Stimulated activated CD8-positive, alpha-beta memory T cell treated with anti-CD3 and anti-CD28 coated beads, Interleukin-15, amount 100 ng/mL, for 4 hours (primary cell): ENCODE measurements around the gene LSAMP.

Source experiments
- DNase-seq, 2 donors: peaks; one replicate each; pipeline ENCODE4 v3.0.0-alpha.2; 2020; ENCODE audit warnings: low read depth in 2 of 2

The LSAMP gene

DNA sequence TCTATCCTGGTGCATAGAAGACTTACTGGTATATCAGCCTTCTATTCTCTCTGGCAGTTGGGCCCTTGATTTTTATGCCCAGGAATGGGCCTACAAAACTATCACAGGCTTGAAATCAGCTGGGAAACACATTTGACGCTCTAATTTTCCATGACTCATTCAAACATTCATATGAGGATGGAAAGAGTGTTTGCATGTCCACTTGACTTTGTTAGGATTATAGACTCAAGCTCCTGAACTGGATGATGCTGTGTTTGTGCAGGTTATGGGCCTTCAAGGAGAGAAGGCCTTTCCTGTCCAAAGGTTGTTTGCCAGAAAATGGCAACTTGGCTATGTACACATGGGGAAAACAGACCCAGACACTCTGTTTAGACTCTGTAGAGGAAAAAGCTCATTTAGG lies 602.1 kb downstream of the LSAMP start:
- no peak for DNase-seq

DNA sequence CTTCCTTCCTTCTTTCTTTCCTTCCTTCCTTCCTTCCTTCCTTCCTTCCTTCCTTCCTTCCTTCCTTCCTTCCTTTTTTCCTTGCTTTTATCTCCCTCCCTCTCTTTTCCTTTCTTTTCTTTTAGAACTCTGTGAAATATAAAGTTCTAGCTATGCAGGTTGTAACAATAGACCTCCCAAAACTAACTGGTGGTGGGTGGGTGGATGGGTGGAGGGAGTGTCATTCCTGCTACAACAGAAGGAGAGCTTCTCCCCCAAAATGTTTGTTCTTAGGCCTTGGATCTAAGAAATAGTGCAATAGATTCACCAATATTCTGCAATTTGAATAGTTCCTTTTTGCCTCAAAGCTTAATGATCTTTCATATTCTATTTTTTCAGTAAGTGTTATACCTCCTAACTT lies 606.0 kb downstream of the LSAMP start:
- DNase-seq = no peak

DNA sequence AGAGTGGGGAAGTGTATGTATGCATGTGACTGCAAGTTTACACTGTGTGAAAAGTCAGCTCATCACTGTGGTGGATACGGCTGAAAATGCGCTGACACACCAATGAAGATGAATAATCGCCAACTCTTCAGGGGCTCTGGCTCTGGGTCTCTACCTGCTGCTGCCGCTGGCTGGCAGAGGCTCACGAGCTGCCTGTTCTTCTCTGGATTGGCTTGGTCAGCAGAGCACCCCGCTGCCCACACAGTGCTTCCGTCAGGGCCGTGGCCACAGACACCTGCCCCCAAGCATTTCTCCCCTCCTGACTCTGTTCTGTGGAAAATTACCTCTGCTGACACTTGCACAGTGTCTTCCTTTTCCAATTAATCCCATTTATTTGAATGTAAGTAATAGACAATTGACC lies 606.5 kb downstream of the LSAMP start:
- DNase-seq = no peak

DNA sequence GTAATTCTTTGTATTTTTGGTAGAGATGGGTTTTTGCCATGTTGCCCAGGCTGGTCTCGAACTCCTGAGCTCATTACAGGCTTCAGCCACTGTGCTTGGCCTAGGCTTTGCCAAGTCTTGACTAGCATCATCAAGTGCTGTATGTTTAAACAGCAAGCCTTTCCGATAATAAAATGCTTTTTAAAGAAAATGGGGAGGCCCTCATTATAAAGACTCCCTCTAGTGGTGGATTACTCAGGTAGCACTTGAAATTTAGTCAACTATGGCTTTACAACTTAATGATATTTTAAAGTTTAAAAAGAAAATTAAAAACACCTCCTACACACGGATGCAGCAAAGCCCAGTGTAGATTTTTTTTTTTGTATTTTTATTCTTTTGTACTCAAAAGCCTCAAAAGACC lies 608.3 kb downstream of the LSAMP start:
- DNase-seq = no peak

DNA sequence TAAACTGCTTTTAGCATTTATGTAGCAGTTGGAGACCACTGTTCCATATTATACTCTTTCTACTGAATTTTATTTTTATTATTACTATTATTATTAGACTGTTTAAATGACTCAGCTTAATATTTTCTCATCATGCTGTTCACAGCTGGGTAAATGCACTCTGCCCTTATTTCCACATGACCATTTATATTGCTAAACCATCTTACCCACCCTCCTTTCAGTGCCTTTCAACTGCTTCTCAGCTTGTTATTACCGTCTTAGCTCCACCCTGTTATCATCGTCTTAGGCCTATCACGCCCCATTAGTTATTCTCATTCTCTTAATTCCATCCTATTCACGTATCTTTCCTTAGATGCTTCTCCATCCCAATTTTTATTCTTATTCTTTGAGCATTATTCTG lies 609.3 kb downstream of the LSAMP start:
- no peak for DNase-seq

DNA sequence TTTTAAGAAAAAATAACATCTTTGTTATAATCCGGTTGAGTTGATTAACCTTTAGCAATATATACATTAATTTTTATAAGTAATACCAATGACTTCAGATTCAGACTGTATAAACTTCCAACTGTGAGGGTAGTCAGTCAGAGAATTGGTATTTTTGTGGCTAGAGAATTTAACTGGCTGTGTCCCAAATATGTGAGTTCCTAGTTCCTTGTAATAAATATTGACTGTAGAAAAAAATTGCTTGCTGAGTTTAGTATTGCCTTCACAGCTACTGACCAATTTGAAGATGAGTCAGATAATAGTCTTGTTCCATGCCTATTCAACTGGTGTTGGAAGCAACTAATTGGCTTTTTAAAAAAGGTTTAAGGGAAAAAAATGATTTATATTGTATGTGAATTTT lies 611.2 kb downstream of the LSAMP start:
- DNase-seq = no peak

DNA sequence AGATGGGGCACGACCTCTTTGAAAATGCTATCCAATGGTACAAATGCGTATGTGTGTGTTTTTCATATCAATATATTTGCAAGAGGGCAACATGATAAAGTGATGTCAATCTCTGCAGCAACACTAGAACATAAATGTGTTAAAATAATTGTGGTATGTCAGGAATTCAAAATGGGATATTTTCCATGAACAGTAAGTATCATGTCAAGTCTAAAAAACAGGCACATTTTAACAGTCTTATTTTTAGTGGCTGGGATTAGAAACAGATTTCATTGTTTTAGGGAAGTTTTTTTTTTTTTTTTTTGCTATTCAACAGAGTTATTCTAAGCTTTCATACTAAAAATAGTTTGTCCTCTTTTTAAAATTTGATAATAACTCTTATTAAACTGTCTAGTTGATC lies 612.2 kb downstream of the LSAMP start:
- DNase-seq = no peak

DNA sequence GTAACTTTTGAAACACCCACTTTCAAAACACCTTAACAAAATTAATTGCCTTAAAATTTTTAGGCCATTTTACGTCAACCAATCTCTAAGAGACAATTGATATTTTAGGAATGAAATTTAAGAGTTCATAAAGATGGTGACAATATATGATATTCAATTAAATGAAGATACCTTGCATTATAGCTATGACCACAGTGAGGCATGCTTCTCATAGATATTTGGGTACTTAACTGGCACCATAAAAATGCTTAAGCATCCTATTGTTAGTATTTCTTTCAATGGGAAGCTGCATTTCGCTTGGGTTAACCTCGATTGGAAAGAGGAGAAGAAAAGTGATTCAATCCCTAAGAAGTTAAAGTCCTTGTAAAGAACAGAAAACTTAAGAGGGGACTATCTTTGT lies 613.0 kb downstream of the LSAMP start:
- DNase-seq = no peak

DNA sequence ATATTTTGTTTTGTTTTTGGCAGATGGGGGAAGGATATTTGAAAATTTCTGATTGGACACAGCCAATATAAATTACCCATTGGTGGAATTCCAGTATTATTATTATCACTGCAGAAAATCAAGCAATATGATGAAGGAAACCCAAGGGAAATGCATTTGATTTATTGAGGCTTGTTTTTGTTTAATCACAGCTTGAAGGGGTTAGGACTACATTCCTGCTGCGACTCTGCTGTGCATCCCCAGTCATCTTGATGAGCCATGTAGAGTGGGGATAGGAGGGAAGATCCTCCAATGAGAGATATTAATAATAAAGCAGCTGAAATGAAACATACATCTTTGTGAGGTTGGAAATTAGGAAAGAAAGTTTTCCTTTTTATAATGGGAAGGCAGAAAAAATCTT lies 613.4 kb downstream of the LSAMP start:
- no peak for DNase-seq

DNA sequence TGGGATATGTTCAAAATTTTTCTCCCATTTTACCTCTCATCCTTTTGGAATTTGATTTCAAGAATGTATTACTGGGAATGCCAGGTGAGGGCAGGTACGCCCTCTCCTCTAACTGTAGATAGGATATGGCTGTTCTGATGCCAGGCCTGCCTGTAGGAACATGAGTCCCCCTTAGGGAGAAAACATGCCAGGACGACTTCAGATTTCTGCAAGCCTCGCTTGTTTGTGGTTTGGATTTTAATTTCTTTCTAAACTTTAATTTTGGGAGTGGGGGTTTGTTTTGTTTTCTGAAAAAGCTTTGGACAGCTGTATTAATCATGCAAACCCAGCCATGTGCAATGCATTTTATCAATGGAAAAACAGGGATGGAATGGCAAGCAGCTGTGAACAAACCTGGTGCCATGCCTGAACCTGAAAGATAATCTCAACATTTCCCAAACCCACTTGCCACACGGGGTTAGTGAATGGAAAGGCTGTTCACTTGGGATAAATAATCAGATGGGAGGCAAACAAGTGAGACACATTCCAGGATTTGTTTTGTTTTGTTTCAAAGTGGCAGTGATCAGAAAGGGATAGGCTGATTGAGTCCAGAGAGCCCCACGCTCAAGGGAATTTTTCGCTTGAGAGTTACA lies 614.4 kb downstream of the LSAMP start:
- no peak for DNase-seq

DNA sequence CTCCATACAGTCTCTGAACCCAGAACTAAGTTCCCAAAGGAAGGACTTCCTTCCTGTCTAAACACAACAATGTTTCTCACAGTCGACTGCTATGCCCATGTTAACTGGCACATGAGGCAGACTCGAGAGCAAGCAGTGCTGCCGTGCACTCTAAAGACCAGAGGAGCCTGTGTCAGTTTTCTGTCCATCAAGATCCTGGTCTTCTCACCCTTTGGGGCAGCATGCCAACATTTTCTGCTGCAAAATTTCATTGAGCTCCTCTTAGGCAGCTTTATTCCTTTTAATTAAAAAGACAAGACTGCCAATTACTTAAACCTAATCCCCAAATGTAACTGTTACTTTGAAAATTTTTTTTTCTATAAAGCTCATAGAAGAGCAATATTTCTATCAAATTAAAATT lies 616.9 kb downstream of the LSAMP start:
- DNase-seq = no peak

DNA sequence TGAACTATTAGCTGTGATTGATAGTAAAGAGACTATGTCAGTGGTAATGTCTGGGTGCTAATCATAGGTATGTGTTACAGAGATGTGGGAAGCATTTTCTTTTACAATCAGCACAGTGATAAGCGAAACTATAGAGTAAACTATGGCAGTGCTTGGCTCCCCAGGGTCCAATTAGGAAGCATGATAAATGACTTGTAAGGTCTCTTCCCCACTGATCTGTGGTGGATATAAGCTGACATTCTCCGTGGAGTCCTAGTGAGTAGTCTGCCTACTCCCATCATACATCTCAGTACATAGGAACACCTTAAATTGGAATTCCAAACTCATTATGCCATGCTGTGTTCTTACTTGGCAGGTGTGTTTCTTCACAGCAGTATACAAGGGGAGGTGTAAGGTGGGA lies 617.8 kb downstream of the LSAMP start:
- DNase-seq = no peak

DNA sequence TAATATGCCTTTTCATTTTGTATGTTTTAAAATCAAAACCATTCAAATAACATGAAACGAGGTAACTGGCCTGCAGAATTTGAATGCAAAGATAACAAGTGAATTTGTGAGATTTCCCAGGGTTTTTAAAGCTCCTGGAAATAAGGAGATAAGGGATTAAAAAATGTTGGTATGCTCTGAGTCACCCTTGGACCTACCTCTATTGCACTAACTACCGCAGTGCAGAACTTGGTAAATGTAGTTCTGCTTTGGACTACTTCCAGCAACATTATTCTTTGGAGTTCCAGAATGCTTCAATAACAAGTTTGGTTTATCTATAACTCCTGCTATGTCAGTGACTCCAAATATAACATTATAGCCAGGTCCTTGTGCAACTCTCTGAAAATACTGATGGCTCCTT lies 620.2 kb downstream of the LSAMP start:
- DNase-seq = no peak

DNA sequence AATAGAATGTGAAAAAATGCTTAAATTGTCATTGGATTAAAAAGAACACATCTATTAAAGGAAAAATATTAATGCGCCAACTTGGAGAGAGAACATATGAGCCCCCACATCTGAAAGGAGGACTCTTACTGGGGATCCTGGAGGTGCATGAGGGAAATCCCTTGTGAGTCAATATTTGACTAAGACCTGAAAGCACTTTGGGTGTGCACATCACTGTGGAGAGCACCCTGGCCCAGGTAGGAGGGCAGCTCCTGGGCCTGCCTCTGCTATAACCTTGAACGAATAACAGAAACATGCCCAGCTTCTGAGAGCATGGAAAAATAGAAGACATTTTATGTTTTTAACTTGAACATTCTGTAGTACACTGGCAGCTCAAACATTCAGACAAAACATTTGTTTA lies 622.2 kb downstream of the LSAMP start:
- no peak for DNase-seq

DNA sequence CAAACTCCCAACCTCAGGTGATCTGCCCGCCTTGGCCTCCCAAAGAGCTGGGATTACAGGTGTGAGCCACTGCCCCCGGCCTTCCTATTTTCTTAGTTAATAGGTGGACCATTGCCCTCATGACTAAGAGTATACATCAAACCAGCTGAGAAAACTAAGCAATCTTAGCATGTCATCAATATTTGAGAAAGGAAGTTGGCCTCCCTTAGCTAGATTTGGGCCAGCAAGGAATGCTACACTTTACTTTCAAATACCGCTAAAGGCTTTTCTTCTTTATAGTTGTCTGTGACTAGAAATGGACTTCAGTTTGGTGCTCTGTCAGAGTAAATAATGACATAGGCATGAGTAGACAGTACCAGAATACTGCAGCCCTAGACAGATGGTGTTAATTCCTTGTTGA lies 622.7 kb downstream of the LSAMP start:
- no peak for DNase-seq

DNA sequence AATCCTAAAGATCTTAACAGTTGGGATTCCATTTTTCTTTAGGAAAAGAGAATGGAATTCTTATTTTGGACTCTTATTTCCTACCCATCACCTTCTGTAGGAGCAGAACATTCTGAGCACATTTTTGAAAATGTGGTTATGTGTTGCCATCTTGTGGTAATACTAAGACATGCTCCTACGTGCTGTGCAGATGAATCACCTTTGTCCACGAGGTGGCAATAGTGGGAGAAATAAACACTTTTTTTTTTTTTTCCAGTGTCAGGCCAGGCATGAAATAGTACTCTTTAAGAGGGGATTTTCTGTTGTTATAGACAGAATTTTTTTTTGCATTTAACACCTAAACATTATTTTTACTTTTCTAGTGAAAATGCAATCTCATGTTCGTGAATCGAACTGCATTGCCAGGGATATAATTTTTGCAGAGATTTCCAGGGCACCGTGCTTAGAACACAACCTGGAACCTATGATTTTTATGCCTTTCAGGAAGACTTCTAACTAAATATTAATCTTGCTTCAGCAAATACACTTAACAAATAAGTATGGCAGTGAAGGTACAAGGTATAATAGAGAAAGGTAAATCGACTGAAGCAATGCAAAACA lies 625.4 kb downstream of the LSAMP start:
- peak in 1 of 2 donors; percentile 48 for DNase-seq

DNA sequence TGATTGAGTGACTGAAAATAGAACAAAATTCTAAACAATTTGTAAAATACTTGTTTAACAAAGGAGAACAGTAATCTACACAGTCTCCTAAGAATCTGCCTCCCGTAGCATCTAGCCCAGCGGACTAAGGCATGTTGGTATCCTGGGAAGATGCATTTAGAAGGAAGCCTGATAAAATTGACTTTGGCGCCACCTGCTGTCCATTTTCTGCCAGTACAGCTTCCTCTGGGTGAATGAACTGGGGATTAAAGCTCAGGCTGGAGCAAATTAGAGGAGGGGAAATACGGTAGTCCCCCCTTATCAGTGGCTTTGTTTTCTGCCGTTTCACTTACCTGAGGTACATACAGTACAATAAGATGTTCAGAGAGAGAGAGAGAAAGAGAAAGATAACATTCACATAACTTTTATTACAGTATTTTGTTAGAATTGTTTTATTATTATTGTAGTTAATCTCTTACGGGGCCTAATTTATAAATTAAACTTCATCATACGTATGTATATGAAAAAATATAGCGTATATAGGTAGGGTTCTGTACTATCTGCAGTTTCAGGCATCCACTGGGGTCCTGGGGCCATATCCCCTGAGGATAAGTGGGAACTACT lies 630.4 kb downstream of the LSAMP start:
- peak; percentile 19 to 33 for DNase-seq

DNA sequence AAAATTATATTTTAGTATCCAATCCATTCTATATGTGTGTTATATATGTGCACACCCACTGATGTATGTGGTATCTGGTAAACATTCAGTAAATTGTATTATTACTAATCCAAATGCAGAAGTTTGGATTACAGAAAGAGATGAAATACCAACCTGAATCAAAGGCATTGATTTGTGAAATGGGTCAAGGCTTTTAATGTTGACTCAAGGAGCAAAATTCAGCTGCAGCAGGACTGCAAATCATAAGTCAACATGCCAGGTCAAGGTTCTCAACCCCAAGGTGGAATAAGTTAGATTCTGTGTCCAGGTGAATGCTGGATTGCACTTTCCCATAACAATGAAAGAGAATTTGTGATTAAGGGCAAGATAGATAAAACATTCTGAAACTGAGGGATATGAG lies 631.3 kb downstream of the LSAMP start:
- no peak for DNase-seq

DNA sequence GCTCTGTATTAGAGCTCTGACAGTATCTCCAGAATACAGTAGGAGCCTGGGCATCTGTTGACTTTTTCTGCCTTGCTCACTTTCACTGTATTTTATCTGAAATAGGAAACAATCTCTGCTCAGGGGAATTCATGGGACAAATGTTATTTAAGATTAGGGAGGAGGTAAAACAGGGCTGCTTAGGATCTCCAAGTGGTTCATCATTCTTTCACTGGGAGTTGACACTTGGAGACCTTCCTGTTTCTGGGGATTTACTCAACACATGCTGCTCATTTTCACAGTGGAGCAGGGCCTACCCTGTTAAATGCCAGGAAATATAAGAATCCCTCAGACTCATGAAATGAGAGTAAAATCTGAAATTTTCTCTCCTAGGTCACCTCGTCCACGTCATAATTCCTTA lies 636.5 kb downstream of the LSAMP start:
- DNase-seq = no peak

DNA sequence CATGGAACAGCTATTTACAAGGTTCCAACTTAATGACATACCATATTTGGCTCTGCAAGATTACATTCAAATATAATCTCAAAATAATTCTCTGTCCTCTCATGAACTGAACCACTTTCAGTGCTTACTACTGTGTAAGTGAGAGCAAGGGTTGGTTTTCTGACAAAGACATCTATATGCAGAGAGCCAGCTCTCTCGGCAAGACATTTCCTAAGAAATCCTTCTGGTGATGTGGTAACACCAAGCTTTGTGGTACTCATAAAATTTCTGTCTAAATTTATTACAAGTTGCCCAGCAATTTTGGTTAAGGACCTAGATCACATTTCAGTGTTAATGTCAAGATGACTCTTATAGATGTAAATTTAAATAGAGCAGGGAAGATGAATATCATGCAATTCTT lies 637.0 kb downstream of the LSAMP start:
- DNase-seq = no peak

DNA sequence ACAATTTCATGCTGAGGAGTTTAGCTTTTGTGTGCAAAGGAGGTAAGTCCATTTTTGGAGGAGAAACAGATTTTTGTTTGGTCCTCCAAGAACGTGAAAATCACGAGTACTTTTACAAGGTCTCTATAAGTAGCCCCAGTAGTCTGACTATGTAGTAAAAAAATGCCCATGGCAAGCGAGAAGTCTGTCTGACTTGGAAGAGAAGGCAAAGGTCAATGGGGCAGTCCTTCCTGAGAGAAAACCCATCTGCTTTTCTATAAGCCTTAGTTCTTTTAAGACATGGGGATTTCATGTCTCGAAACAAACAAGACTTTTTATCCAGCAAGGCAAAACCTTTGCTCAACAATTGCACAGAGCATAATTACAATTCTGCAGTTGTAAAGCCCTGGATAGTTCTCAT lies 638.8 kb downstream of the LSAMP start:
- no peak for DNase-seq

DNA sequence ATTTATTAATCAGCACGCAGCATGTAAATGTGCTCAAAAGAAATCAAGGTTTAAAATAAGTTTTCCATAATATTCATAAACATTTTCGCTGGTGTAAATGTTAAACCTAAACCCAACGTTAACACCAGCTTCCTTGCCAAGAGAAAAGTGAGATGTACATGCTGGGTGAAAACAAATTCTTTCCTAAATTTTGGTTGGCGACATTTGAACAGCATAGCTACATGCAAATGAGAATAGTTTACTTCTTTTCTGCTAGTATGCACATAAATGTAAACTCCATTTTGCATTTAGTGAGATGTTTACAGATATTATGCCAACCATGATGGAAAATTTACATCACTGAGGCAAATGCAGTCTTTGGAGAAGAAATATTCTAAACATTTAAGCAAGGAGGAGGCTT lies 639.8 kb downstream of the LSAMP start:
- no peak for DNase-seq

DNA sequence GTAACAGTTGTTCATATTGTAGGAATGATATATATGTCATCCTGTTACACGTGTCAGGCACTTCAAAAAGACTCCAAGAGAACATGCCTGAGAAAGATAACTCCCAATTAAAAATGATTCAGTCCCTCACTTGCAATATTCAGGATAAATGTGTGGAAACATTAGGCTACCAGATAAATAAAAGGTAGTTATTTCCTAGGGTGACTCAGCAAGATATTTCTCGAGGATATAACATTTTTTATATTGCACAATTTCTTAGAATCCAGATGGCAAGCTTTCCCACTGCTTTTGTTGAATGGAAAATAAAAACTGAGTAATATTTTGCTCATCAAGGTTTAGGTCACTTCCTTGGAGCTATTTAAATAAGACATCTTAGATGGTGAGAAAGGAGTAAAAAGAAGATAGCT lies 640.6 kb downstream of the LSAMP start:
- no peak for DNase-seq

DNA sequence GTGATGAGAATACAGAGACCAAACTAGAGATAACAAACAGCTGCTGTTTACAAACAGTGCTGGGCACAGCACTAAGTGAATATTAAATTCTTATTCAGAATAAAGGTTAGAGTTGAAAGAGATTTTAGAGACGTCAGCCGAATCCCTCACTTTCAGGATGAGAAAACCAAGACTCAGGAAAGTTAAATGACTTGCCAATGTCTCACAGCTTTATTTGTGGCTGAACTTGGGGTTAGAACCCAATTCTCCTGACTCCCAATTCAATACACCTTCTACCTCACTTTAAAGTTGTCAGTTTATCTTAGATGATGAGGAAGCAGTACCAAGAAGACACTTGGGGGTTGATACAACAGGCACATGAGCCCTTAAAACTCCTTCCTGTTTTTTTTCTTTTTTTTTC lies 641.1 kb downstream of the LSAMP start:
- DNase-seq = no peak
